Activated CD4-positive, alpha-beta memory T cell treated with anti-CD3 and anti-CD28 coated beads, Interleukin-2, amount 10 ng/mL, durations not matched to agents 7 days and 5 days (primary cell): ENCODE measurements around the gene ZNF580. TPM values are rescaled to one million over a fixed set of nuclear protein-coding genes. Genes with fewer than 3 reads are reported as not detected.

Experiments
- CTCF ChIA-PET: fragments of 350-600 bp; sonication (Branson Sonifier 250); formaldehyde crosslinking; loops from one replicate; lab custom pipeline; 2021; ENCODE audit warnings: antibody characterized with exemption, inconsistent platforms; lab: Charles Lee
- POLR2A ChIA-PET: fragments of 350-600 bp; sonication (Branson Sonifier 250); formaldehyde crosslinking; loops from one replicate; lab custom pipeline; 2021; ENCODE audit warnings: antibody characterized with exemption; lab: Charles Lee
- DNase-seq: peaks from one replicate; pipeline ENCODE4 v3.0.0-alpha.2; 2020
- H3K27ac Mint-ChIP-seq: one replicate; pipeline ENCODE4 v1.8.0; 2021; ENCODE audit warnings: mild to moderate bottlenecking, mixed read lengths
- H3K27me3 Mint-ChIP-seq: one replicate; pipeline ENCODE4 v1.8.0; 2021; ENCODE audit warnings: mixed read lengths
- H3K36me3 Mint-ChIP-seq: one replicate; pipeline ENCODE4 v1.8.0; 2021; ENCODE audit warnings: low read depth, mixed read lengths
- H3K4me1 Mint-ChIP-seq: one replicate; pipeline ENCODE4 v1.8.0; 2021; ENCODE audit warnings: mixed read lengths
- H3K4me3 Mint-ChIP-seq: one replicate; pipeline ENCODE4 v1.8.0; 2021; ENCODE audit warnings: mild to moderate bottlenecking, mixed read lengths
- H3K9me3 Mint-ChIP-seq: one replicate; pipeline ENCODE4 v1.8.0; 2021; ENCODE audit warnings: mixed read lengths
- total RNA-seq, 2 experiments: library from RNA; stranded (reverse); gene quantifications; one replicate each; pipeline ENCODE4 v1.2.3, GENCODE V29; 2021

The ZNF580 gene
- total RNA-seq, 2 experiments from 2014 or later, result 35.7 to 39.7 TPM

DNA sequence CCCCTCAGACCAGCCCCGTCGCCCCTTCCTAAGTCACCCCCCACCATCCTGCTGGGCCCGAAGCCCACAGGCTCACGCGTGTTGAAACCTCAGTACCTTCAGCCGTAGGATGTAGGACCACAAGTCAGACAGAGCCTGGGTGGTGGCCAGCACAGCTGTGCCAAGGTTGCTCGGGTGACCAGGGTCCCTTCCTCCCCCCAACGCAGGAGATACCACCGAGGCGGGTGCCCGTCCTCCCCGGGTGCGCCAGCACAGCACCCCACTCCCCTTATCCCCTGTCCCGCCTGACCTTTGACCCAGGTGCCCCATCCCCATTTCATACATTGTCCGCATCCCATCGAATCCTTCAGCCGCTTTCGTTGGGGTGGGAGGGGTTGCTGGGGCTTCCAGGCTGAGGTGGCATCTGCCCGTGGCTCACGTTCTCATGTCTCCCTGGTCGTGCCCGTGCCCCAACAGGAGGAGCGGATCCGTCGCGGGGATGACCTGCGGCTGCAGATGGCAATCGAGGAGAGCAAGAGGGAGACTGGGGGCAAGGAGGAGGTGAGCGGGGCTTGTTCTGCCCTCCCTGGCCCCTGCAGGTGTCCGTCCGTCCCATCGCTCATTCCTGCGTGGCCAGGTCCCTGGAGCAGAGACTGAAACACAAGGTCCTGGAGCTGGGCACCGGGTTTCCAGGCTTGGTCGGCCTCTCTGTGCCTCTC, 48.8 kb downstream of the ZNF580 start:
- Mint-ChIP-seq H3K27me3 (no peaks in the 10 kb centered on the region), H3K36me3 (peaks cover 32% of the 10 kb centered on the region), H3K4me1 (peaks cover 9% of the 10 kb centered on the region), H3K27ac (no peak overlapping the region), H3K9me3 (no peaks in the 10 kb centered on the region), H3K4me3 (no peak overlapping the region)
- ChIA-PET CTCF (no interaction called here), POLR2A (no interaction called here)
- no peak for DNase-seq

DNA sequence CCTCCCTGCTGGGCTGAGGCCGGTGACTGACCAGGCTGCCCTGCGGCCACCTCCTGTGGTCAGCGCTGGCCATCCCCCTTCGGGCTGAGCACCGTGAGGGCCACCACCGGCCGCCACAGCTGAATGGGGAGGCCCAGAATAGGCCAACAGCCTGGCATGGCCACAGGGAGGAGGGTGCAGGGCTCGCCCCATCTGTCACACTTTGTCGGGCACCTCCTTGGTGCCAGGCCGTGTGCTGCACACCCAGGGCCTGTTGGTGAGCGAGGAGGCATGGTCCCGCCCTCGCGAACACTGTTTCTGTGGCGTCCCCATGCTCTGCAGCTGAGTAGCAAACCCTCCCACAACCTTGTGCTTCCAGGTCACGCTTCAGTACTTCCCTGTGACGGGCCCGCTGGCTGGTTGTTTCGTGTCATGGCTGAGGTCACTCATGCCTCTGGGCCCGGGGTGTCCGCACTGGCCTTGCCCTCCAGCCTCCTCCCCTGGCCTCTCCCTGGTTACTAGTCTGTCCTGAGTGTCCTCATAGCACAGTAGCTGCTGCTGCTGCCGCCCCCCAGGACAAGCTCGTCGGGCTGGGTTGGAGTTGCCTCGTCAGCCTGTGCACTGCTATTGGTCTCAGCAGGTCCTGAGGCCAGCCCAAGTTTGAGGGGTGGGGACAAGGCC, 49.4 kb downstream of the ZNF580 start:
- CTCF ChIA-PET, result no interaction called here
- no peaks in the 10 kb centered on the region for H3K27me3 Mint-ChIP-seq
- no peak overlapping the region for H3K4me3 Mint-ChIP-seq
- no peak for DNase-seq
- H3K36me3 Mint-ChIP-seq, result peaks cover 27% of the 10 kb centered on the region
- no peaks in the 10 kb centered on the region for H3K9me3 Mint-ChIP-seq
- POLR2A ChIA-PET, result no interaction called here
- H3K4me1 Mint-ChIP-seq, result peaks cover 9% of the 10 kb centered on the region
- H3K27ac Mint-ChIP-seq, result no peak overlapping the region

DNA sequence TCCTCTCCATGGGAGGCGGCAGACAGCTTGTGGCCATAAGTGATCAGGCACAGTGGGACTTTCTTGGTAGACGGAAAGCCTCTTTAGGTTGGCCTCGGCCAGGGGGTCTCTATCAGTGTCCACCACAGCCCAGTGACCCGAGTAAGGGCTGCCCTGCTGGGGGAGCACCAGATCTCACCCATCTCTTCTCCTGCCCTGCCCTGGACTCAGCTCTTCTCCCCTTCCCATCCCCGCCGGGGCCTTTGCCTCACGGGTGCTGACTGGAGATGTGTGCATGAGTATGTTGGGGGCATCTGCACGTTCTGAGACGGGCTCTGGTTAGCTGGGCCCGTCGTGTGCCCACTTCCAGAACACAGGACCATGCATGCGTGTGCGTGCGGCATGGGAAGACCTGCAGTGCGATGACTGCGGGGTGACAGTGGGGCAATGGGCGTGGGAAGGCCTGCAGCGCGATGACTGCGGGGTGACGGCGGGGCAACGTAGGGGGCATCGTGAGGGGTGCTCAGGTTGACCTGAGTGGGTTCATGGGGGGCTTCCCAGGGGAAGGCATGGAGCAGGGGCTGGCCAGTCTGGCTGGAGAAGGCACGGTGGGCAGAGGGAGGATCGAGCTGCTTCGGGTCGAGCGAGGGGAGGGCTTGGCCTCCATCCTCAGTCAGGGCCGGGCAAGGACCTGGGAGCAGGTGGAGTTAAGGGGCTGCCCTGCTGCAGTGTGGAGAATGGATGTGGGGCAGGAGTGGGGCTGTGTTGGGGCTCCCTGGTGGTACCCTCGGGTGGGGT, 50.2 kb downstream of the ZNF580 start:
- POLR2A ChIA-PET, result no interaction called here
- no peak for DNase-seq
- no peaks in the 10 kb centered on the region for H3K9me3 Mint-ChIP-seq
- peaks cover 25% of the 10 kb centered on the region for H3K36me3 Mint-ChIP-seq
- H3K4me3 Mint-ChIP-seq, result no peak overlapping the region
- H3K4me1 Mint-ChIP-seq, result peaks cover 9% of the 10 kb centered on the region
- CTCF ChIA-PET, result no interaction called here
- H3K27me3 Mint-ChIP-seq, result no peaks in the 10 kb centered on the region
- H3K27ac Mint-ChIP-seq, result no peak overlapping the region

DNA sequence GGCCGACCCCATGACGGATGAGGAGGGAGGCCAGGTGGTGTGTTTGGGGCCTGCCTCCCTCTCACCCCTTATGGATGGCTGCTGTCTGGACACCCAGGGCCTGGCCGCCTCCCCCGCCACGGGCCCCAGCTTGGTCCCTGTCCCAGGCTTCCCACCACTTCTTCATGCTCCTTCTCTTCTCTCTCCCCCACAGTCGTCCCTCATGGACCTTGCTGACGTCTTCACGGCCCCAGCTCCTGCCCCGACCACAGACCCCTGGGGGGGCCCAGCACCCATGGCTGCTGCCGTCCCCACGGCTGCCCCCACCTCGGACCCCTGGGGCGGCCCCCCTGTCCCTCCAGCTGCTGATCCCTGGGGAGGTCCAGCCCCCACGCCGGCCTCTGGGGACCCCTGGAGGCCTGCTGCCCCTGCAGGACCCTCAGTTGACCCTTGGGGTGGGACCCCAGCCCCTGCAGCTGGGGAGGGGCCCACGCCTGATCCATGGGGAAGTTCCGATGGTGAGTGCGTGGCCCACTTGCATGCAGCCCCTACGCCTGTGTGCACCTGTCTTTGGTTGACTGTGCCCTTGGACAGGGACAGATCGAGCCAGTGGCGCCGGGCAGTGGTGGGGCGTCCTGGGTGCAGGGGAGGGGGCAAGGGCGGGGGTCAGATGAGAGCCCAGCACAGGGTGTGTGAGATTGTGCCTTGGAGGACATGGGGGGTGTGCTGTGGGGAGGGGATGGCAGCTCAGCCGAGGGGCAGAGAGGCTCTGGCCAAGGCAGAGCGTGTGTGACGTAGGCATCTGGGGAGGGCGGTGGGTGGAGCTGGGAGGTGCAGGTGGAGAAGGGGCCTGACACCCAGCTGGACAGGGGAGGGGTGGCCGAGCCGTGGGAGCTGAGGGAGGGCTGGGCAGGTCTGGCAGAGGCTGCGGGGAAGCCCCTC, 51.0 kb downstream of the ZNF580 start:
- Mint-ChIP-seq H3K27me3 (no peaks in the 10 kb centered on the region), H3K27ac (no peak overlapping the region), H3K4me3 (no peak overlapping the region), H3K4me1 (peaks cover 9% of the 10 kb centered on the region), H3K36me3 (peaks cover 26% of the 10 kb centered on the region), H3K9me3 (no peaks in the 10 kb centered on the region)
- ChIA-PET CTCF (no interaction called here), POLR2A (no interaction called here)
- DNase-seq, result no peak

DNA sequence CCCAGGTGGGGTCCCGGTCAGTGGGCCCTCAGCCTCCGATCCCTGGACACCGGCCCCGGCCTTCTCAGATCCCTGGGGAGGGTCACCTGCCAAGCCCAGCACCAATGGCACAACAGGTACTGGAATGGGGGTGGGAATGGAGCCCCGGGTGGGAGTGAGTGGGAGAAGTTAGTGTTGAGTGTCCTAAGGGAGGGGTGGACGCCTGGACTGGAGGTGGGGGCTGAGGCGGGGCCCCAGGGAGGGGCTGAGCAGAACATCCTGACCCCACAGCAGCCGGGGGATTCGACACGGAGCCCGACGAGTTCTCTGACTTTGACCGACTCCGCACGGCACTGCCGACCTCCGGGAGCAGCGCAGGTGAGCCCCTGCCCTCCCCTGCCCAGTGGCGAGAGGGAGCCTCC, 51.9 kb downstream of the ZNF580 start:
- H3K27ac Mint-ChIP-seq, result no peak overlapping the region
- DNase-seq, result no peak
- CTCF ChIA-PET, result no interaction called here
- H3K27me3 Mint-ChIP-seq, result no peaks in the 10 kb centered on the region
- POLR2A ChIA-PET, result no interaction called here
- H3K36me3 Mint-ChIP-seq, result peaks cover 31% of the 10 kb centered on the region
- no peaks in the 10 kb centered on the region for H3K9me3 Mint-ChIP-seq
- no peak overlapping the region for H3K4me3 Mint-ChIP-seq
- H3K4me1 Mint-ChIP-seq, result peaks cover 7% of the 10 kb centered on the region

Other genes starting within 250 kb of the ZNF580 start
- gene UBE2S, start 233.2 kb upstream of the ZNF580 start, total RNA-seq, result 100 to 1,000 TPM; 277 to 284 TPM
- not detected for gene SHISA7, start 197.7 kb upstream of the ZNF580 start, total RNA-seq
- 10 to 100 TPM; 14.5 to 16.7 TPM for gene ISOC2, start 179.4 kb upstream of the ZNF580 start, total RNA-seq
- gene C19orf85, start 176.3 kb upstream of the ZNF580 start, total RNA-seq, result not detected
- 1 to 10 TPM; 6.7 to 9.1 TPM for gene ZNF628, start 164.4 kb upstream of the ZNF580 start, total RNA-seq
- 10 to 100 TPM; 11.9 to 12.0 TPM for gene NAT14, start 155.8 kb upstream of the ZNF580 start, total RNA-seq
- gene SSC5D, start 152.6 kb upstream of the ZNF580 start, total RNA-seq, result under 1 TPM; 0.15 to 0.18 TPM
- gene SBK2, start 103.9 kb upstream of the ZNF580 start, total RNA-seq, result not detected
- gene SBK3, start 95.5 kb upstream of the ZNF580 start, total RNA-seq, result not detected
- 1 to 10 TPM; 6.4 to 6.6 TPM for gene ZNF579, start 60.2 kb upstream of the ZNF580 start, total RNA-seq
- gene FIZ1, start 41.5 kb upstream of the ZNF580 start, total RNA-seq, result 10 to 100 TPM; 10.9 to 11.7 TPM
- gene ZNF524, start 40.7 kb upstream of the ZNF580 start, total RNA-seq, result 10 to 100 TPM; 35.4 to 37.3 TPM
- gene ZNF865, start 35.4 kb upstream of the ZNF580 start, total RNA-seq, result 10 to 100 TPM; 15.3 to 15.4 TPM
- 1 to 10 TPM; 6.4 to 7.4 TPM for gene ZNF784, start 16.4 kb upstream of the ZNF580 start, total RNA-seq
- gene ZNF581, start 2.6 kb downstream of the ZNF580 start, total RNA-seq, result 10 to 100 TPM; 26.6 to 30.1 TPM
- gene CCDC106, start 7.2 kb downstream of the ZNF580 start, total RNA-seq, result 1 to 10 TPM; 3.7 to 3.8 TPM
- 100 to 1,000 TPM; 204 to 213 TPM for gene U2AF2, start 14.0 kb downstream of the ZNF580 start, total RNA-seq
- gene EPN1, start 34.2 kb downstream of the ZNF580 start, total RNA-seq, result 10 to 100 TPM; 63.9 to 64.5 TPM
- not detected for gene NLRP9, start 97.4 kb downstream of the ZNF580 start, total RNA-seq
- not detected for gene RFPL4A, start 118.1 kb downstream of the ZNF580 start, total RNA-seq
- not detected for gene RFPL4AL1, start 128.1 kb downstream of the ZNF580 start, total RNA-seq
- gene NLRP11, start 191.0 kb downstream of the ZNF580 start, total RNA-seq, result not detected
- not detected for gene NLRP4, start 195.5 kb downstream of the ZNF580 start, total RNA-seq